ENCODE data around the gene KRTAP19-3. TPM values are rescaled to one million over a fixed set of nuclear protein-coding genes. Genes with fewer than 3 reads are reported as not detected.

KRTAP19-3 gene
- total RNA-seq, 1 donor from 2014 or later, result not detected

Other genes with a start within 250 kb of the KRTAP19-3 start
- not detected in 2 replicates for gene KRTAP24-1, start 209.1 kb downstream of the KRTAP19-3 start, total RNA-seq
- not detected in 2 replicates for gene KRTAP25-1, start 202.5 kb downstream of the KRTAP19-3 start, total RNA-seq
- not detected in 2 replicates for gene KRTAP26-1, start 171.7 kb downstream of the KRTAP19-3 start, total RNA-seq
- not detected in 2 replicates for gene KRTAP27-1, start 154.3 kb downstream of the KRTAP19-3 start, total RNA-seq
- gene KRTAP23-1, start 143.4 kb downstream of the KRTAP19-3 start, total RNA-seq, result not detected in 2 replicates
- not detected in 2 replicates for gene KRTAP13-2, start 119.7 kb downstream of the KRTAP19-3 start, total RNA-seq
- gene KRTAP13-1, start 96.0 kb downstream of the KRTAP19-3 start, total RNA-seq, result not detected in 2 replicates
- not detected in 2 replicates for gene KRTAP13-3, start 66.1 kb downstream of the KRTAP19-3 start, total RNA-seq
- not detected in 2 replicates for gene KRTAP13-4, start 61.8 kb downstream of the KRTAP19-3 start, total RNA-seq
- gene KRTAP15-1, start 51.7 kb downstream of the KRTAP19-3 start, total RNA-seq, result not detected in 2 replicates
- not detected in 2 replicates for gene KRTAP19-1, start 11.6 kb downstream of the KRTAP19-3 start, total RNA-seq
- not detected in 2 replicates for gene KRTAP19-2, start 4.6 kb downstream of the KRTAP19-3 start, total RNA-seq
- gene KRTAP19-4, start 5.2 kb upstream of the KRTAP19-3 start, total RNA-seq, result not detected in 2 replicates
- not detected in 2 replicates for gene KRTAP19-5, start 10.1 kb upstream of the KRTAP19-3 start, total RNA-seq
- not detected in 2 replicates for gene KRTAP19-6, start 49.9 kb upstream of the KRTAP19-3 start, total RNA-seq
- gene KRTAP19-7, start 69.3 kb upstream of the KRTAP19-3 start, total RNA-seq, result not detected in 2 replicates
- not detected in 2 replicates for gene KRTAP22-2, start 98.4 kb upstream of the KRTAP19-3 start, total RNA-seq
- gene KRTAP6-3, start 100.4 kb upstream of the KRTAP19-3 start, total RNA-seq, result not detected in 2 replicates
- not detected in 2 replicates for gene KRTAP6-2, start 106.9 kb upstream of the KRTAP19-3 start, total RNA-seq
- gene KRTAP22-1, start 109.1 kb upstream of the KRTAP19-3 start, total RNA-seq, result not detected in 2 replicates
- gene KRTAP6-1, start 121.9 kb upstream of the KRTAP19-3 start, total RNA-seq, result not detected in 2 replicates
- gene KRTAP20-1, start 124.4 kb upstream of the KRTAP19-3 start, total RNA-seq, result not detected in 2 replicates
- gene KRTAP20-4, start 128.6 kb upstream of the KRTAP19-3 start, total RNA-seq, result not detected in 2 replicates
- not detected in 2 replicates for gene KRTAP20-2, start 143.2 kb upstream of the KRTAP19-3 start, total RNA-seq
- gene KRTAP20-3, start 150.9 kb upstream of the KRTAP19-3 start, total RNA-seq, result not detected in 2 replicates
- gene KRTAP21-3, start 226.8 kb upstream of the KRTAP19-3 start, total RNA-seq, result not detected in 2 replicates

Data from pulmonary artery endothelial cell (primary cell).